HepG2 (cell line): ENCODE results near the gene KIF13A. TPM values are rescaled to one million over a fixed set of nuclear protein-coding genes. Genes with fewer than 3 reads are reported as not detected.

ENCODE experiments used
- ATAC-seq: fragments of 200-7000 bp; cut with Tn5 transposase; 3 replicates; pipeline ENCODE4 v1.9.1; 2020; ENCODE audit warnings: mild to moderate bottlenecking, moderate library complexity
- BruUV-seq: library from RNA; stranded (reverse); fragments of 400-500 nt; replicated peaks from 2 replicates; lab custom pipeline; 2021; lab: Mats Ljungman, UMichigan
- CTCF ChIA-PET: fragments of 300-600 bp; formaldehyde crosslinking; extraction: SDS; loops from one replicate; lab custom pipeline; 2021; ENCODE audit warnings: low total read pairs, inconsistent platforms, low intra/inter-chr PET ratio; lab: Yijun Ruan, JAX
- POLR2A ChIA-PET: fragments of 350-600 bp; sonication (Branson Sonifier 250); formaldehyde crosslinking; loops from one replicate; lab custom pipeline; 2020; ENCODE audit warnings: antibody characterized with exemption, inconsistent platforms; lab: Yijun Ruan, JAX
- DNase-seq: peaks from one replicate; pipeline ENCODE4 v3.0.0-alpha.2; 2015; ENCODE audit warnings: low spot score
- FAIRE-seq: peaks from 3 replicates; lab custom pipeline; 2011; peaks lifted over from hg19 to GRCh38; lab: Jason Lieb, UNC
- H2AFZ ChIP-seq: one replicate; pipeline ENCODE4 v1.6.1; 2011; ENCODE audit warnings: low read length, inconsistent platforms
- H3K27ac ChIP-seq: fragments of 300-600 bp; 3 replicates; pipeline ENCODE4 v1.8.0; 2011; ENCODE audit warnings: mixed run types, mild to moderate bottlenecking, mixed read lengths, low read length, inconsistent platforms; ENCODE audit not compliant: insufficient read depth; ENCODE audit errors: extremely low read length
- H3K27me3 ChIP-seq, 2 experiments: fragments of 200-600 bp in 1 of 2; 2 replicates in 1 of 2; 3 replicates in 1 of 2; pipeline versions ENCODE4 v1.6.0 to v1.8.0; 2011; ENCODE audit warnings: low read length in 2 of 2, mild to moderate bottlenecking in 2 of 2, moderate library complexity in 2 of 2, inconsistent platforms in 1 of 2; ENCODE audit not compliant: insufficient read depth in 2 of 2, control insufficient read depth in 1 of 2
- H3K36me3 ChIP-seq, 2 experiments: fragments of 200-600 bp in 1 of 2; replicated peaks in 1 of 2; 2 replicates in 1 of 2; 3 replicates in 1 of 2; pipeline versions ENCODE4 v1.5.1 to v1.8.0; 2011; ENCODE audit warnings: low read length in 2 of 2, inconsistent platforms in 1 of 2; ENCODE audit not compliant: insufficient read depth in 2 of 2, control insufficient read depth in 1 of 2
- H3K4me1 ChIP-seq: 2 replicates; pipeline ENCODE4 v1.5.1; 2012; ENCODE audit warnings: low read length, inconsistent platforms; ENCODE audit not compliant: insufficient read depth
- H3K4me2 ChIP-seq: 2 replicates; pipeline ENCODE4 v1.6.0; 2011; ENCODE audit warnings: low read depth, low read length, inconsistent platforms
- H3K4me3 ChIP-seq, 3 experiments: fragments of 200-600 bp in 1 of 3; sonication (generic), shearing (Covaris generic) in 1 of 3; replicated peaks in 1 of 3; 2 replicates each; pipeline ENCODE4 v1.5.1; 2011 to 2016; ENCODE audit warnings: low read length in 3 of 3, inconsistent platforms in 2 of 3, low read depth in 2 of 3, mild to moderate bottlenecking in 2 of 3, control low read depth in 1 of 3, mixed read lengths in 1 of 3; ENCODE audit not compliant: insufficient read depth in 1 of 3
- H3K79me2 ChIP-seq: one replicate; pipeline ENCODE4 v1.6.1; 2011; ENCODE audit warnings: low read length, inconsistent platforms; ENCODE audit not compliant: insufficient read depth
- H3K9ac ChIP-seq: 2 replicates; pipeline ENCODE4 v1.6.0; 2011; ENCODE audit warnings: mild to moderate bottlenecking, low read depth, low read length, inconsistent platforms; ENCODE audit not compliant: insufficient read depth
- H3K9me3 ChIP-seq: 2 replicates; pipeline ENCODE4 v1.5.1; 2012; ENCODE audit warnings: mild to moderate bottlenecking, low read length
- H4K20me1 ChIP-seq: 2 replicates; pipeline ENCODE4 v1.6.0; 2011; ENCODE audit warnings: inconsistent platforms, mild to moderate bottlenecking, low read length, moderate library complexity; ENCODE audit not compliant: insufficient read depth
- AHR ChIP-seq: IDR thresholded peaks from 2 replicates; pipeline ENCODE4 v1.6.1; 2018; ENCODE audit warnings: missing genetic modification reagents, missing compliant biosample characterization
- CBFB ChIP-seq: sonication (generic); formaldehyde crosslinking; IDR thresholded peaks from 2 replicates; pipeline ENCODE4 v1.4.0; 2020; ENCODE audit warnings: missing genetic modification reagents
- ETS1 ChIP-seq: sonication (generic); formaldehyde crosslinking; IDR thresholded peaks from 2 replicates; pipeline ENCODE4 v1.4.0; 2020; ENCODE audit warnings: missing genetic modification reagents
- FOXC1 ChIP-seq: sonication (generic); formaldehyde crosslinking; IDR thresholded peaks from 2 replicates; pipeline ENCODE4 v1.8.0; 2022; ENCODE audit warnings: mild to moderate bottlenecking, missing genetic modification reagents, borderline replicate concordance
- FOXO4 ChIP-seq: sonication (generic); formaldehyde crosslinking; conservative IDR thresholded peaks from 2 replicates; pipeline ENCODE4 v1.8.1; 2023; ENCODE audit warnings: missing genetic modification reagents
- IKZF4 ChIP-seq: sonication (generic); formaldehyde crosslinking; IDR thresholded peaks from 2 replicates; pipeline ENCODE4 v1.5.1; 2020; ENCODE audit warnings: borderline replicate concordance, mild to moderate bottlenecking, low read depth, missing genetic modification reagents; ENCODE audit errors: not compliant biosample characterization
- LRRFIP1 ChIP-seq: sonication (generic); formaldehyde crosslinking; conservative IDR thresholded peaks from 2 replicates; pipeline ENCODE4 v1.4.0; 2020; ENCODE audit warnings: missing genetic modification reagents
- MEIS1 ChIP-seq: sonication (generic); formaldehyde crosslinking; IDR thresholded peaks from 2 replicates; pipeline ENCODE4 v1.9.0; 2021; ENCODE audit warnings: mild to moderate bottlenecking, missing genetic modification reagents, moderate library complexity, borderline replicate concordance
- SAFB2 ChIP-seq: sonication (generic); formaldehyde crosslinking; IDR thresholded peaks from 2 replicates; pipeline ENCODE4 v1.5.1; 2020; ENCODE audit warnings: missing genetic modification reagents, low read depth, mild to moderate bottlenecking, borderline replicate concordance
- TBX3 ChIP-seq: fragments of 450-650 bp; IDR thresholded peaks from 2 replicates; pipeline ENCODE4 v1.6.1; 2017; ENCODE audit warnings: antibody characterized with exemption, mild to moderate bottlenecking, inconsistent platforms, borderline replicate concordance
- ZBTB43 ChIP-seq: sonication (generic); formaldehyde crosslinking; conservative IDR thresholded peaks from 2 replicates; pipeline ENCODE4 v1.4.0; 2020; ENCODE audit warnings: missing genetic modification reagents
- ZBTB7B ChIP-seq: sonication (generic); formaldehyde crosslinking; IDR thresholded peaks from 2 replicates; pipeline ENCODE4 v1.4.0; 2020; ENCODE audit warnings: missing genetic modification reagents
- ZNF10 ChIP-seq: sonication (generic); formaldehyde crosslinking; IDR thresholded peaks from 2 replicates; pipeline ENCODE4 v1.4.0; 2020; ENCODE audit warnings: mild to moderate bottlenecking, low read depth, missing genetic modification reagents, borderline replicate concordance
- ZNF672 ChIP-seq: sonication (generic); formaldehyde crosslinking; IDR thresholded peaks from 2 replicates; pipeline ENCODE4 v1.8.1; 2022; ENCODE audit warnings: missing genetic modification reagents
- ZSCAN20 ChIP-seq: sonication (generic); formaldehyde crosslinking; IDR thresholded peaks from 2 replicates; pipeline ENCODE4 v1.4.0; 2020; ENCODE audit warnings: missing genetic modification reagents, mild to moderate bottlenecking, borderline replicate concordance
- ZSCAN25 ChIP-seq: sonication (generic); formaldehyde crosslinking; IDR thresholded peaks from 2 replicates; pipeline ENCODE4 v1.8.0; 2022; ENCODE audit warnings: mild to moderate bottlenecking, missing genetic modification reagents
- WGBS: methylation state at CpG from one replicate; pipeline ENCODE4 v1.1.6; 2017; ENCODE audit warnings: low lambda C conversion rate; 5-methylcytosine and 5-hydroxymethylcytosine counted together
- in situ Hi-C: cut with HindIII; loops from 2 replicates; pipeline ENCODE4 v1.10.0; 2017; ENCODE audit warnings: low pct_unique_long_range_greater_than_20kb; ENCODE audit not compliant: extremely low pct_ligation_motif_present
- intact Hi-C: fragments of 100-400 bp; cut with micrococcal nuclease; formaldehyde crosslinking; loops from one replicate; pipeline ENCODE4 v1.10.0; 2022; ENCODE audit not compliant: unreplicated experiment
- polyA plus RNA-seq, 8 experiments: library from polyadenylated mRNA; depleted of rRNA in 3 of 8; stranded (reverse) in 7 of 8; unstranded in 1 of 8; fragments of >200 nt; fragmentation: Illumina TruSeq in 4 of 8; extraction: Trizol in 4 of 8; gene quantifications; 2 replicates each; pipeline versions ENCODE4 v1.2.1 to v1.2.3, GENCODE V29; 2011 to 2016; ENCODE audit warnings: low read depth in 4 of 8, missing spikeins in 1 of 8, mixed read lengths in 1 of 8; ENCODE audit not compliant: insufficient read depth in 1 of 8
- total RNA-seq, 5 experiments: library from RNA; depleted of rRNA; stranded (reverse); fragments of >200 nt; fragmentation: Illumina TruSeq; extraction: Trizol; gene quantifications; 2 replicates each; pipeline ENCODE4 v1.2.3, GENCODE V29; 2016; ENCODE audit warnings: low read depth in 1 of 5

The KIF13A gene
- total and polyA plus RNA-seq, 2 of the 13 experiments (the other 11 are each of a cell fraction or from before 2014, with no cell fraction given), result 21.1 to 37.2 TPM

GRCh38 chr6:17771609-17772008, 215.8 kb downstream of the KIF13A start:
- no peak for DNase-seq
- H3K4me3 ChIP-seq, result no peak overlapping the region
- no peak for TF ChIP-seq IKZF4 (CRISPR knock-in tag)
- TF ChIP-seq FOXO4, result no peak
- no peak for TF ChIP-seq CBFB (CRISPR knock-in tag)
- no peak for TF ChIP-seq ZSCAN20 (CRISPR knock-in tag)
- no peak for TF ChIP-seq TBX3
- no peak for TF ChIP-seq LRRFIP1 (CRISPR knock-in tag)
- no peak for TF ChIP-seq ZBTB43 (CRISPR knock-in tag)
- no peak for TF ChIP-seq ZNF10
- no peak for TF ChIP-seq ETS1 (CRISPR knock-in tag)
- no peak for TF ChIP-seq ZNF672 (CRISPR knock-in tag)
- no peak for TF ChIP-seq AHR (CRISPR knock-in tag)
- no peak for TF ChIP-seq MEIS1 (CRISPR knock-in tag)
- no peak for TF ChIP-seq SAFB2 (CRISPR knock-in tag)
- no peak for TF ChIP-seq ZBTB7B (CRISPR knock-in tag)
- no peak for TF ChIP-seq FOXC1 (CRISPR knock-in tag)
- TF ChIP-seq ZSCAN25 (CRISPR knock-in tag), result no peak
- TF ChIP-seq, all 625 proteins: peak for 0
- H3K79me2 ChIP-seq, result no peaks in the 10 kb centered on the region
- 96% methylated on average over 3 of the region's 3 CpGs for WGBS
- ChIA-PET CTCF (no interaction called here), POLR2A (no interaction called here)
- in situ Hi-C loops, result no loop called here
- H2AFZ ChIP-seq, result no peak overlapping the region
- H3K4me1 ChIP-seq, result no peaks in the 10 kb centered on the region
- no peak overlapping the region for H3K4me2 ChIP-seq
- H3K9ac ChIP-seq, result no peak overlapping the region
- no peaks in the 10 kb centered on the region for H3K9me3 ChIP-seq
- no peaks in the 10 kb centered on the region for H4K20me1 ChIP-seq
- intact Hi-C loops, result no loop called here
- BruUV-seq, result no TSS peak
- H3K36me3 ChIP-seq, result peaks cover 13 to 43% of the 10 kb centered on the region in 2 experiments
- ATAC-seq, result no peak
- H3K27ac ChIP-seq, result no peak overlapping the region
- H3K27me3 ChIP-seq, result no peaks in the 10 kb centered on the region
- FAIRE-seq, result no peak
